ENCODE data around the gene MAPK1IP1L.
A peak's percentile ranks its signal among the peaks of the same experiment; 100 is the strongest.

Gene MAPK1IP1L

DNA sequence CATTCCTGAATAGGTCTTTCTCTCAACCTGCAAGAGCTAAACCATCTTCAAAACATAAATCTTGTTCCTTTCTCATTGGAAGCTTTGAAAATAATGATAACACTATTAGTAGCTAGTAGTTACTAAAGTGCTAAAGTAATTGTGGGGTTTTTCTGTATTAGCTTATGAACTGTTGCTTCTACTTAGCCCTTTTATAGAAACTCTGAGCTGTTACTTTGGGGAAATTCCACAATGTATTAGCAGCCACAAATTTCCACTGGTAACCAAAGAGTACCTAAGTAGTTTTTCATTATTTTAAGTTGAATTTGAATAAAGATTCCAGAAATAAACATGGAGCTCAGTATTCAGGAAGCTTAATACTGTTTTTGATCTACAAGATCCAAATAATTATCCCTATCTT, 6.4 kb upstream of the MAPK1IP1L start:
- TF ChIP-seq CTCF (conservative IDR thresholded peaks at IDR 0.05; ENCODE audit: low read depth, low read length), result no peak
- DNase-seq (ENCODE audit: low read depth), result no peak
- H3K4me3 ChIP-seq (ENCODE audit: low read depth, low read length), result no peak overlapping the region

DNA sequence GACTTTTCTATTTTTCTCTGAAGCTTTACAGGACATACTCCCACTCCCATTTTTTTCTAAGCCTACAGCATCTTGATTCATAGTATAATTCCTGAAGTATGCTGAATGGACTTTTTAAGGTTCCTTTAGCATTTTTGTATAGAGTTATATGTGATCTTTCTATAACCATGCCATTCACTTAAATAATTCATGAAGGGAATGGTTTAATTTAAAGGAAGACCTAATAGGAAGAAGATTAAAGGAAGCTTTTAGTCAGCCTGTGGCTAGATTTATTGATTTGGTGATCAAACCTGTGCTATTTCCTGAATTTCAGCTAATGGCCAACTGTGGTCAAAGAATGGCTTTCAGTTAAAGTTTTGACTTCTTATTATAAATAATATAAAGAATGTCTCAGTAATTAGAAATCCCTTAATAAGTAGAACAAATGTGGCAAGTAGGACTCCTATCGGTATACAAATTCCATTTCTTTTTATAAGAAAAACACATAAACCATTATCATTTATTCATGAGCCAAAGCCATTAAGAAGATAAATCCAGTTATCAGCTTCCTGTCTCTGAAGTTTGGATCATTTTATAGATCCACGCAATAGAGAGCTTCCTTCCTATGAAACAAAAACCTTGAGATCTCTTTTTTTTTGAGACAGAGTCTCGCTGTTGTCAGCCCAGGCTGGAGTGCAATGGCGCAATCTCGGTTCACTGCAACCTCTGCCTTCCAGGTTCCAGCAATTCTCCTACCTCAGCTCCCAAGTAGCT, 4.0 kb upstream of the MAPK1IP1L start:
- TF ChIP-seq CTCF (conservative IDR thresholded peaks at IDR 0.05; ENCODE audit: low read depth, low read length), result no peak
- no peak for DNase-seq (ENCODE audit: low read depth)
- no peak overlapping the region for H3K4me3 ChIP-seq (ENCODE audit: low read depth, low read length)

DNA sequence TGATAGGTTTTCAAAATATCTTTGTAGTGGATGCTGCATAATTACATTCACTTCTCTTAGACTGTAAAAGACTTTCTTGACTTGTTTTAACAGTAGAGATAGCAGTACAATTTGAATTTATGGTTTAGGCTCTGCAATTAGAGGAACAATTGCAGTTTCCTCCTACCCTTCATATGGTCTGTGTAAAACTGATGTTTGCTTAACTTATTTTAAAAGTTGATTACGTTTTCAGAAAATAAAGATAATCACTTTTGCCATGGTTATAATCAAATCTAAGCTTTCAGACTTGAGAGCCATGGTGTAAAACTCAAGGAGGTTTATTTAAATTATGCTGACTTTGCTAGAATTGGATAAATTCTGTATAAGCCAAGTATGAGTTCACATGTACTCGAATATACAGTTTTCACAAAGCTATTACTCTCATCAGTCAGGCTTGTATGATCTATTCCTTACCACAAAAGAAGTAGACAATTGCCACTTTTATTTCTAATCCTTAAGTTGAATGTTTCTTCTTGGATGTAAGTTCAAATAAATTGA, 2.5 kb upstream of the MAPK1IP1L start:
- no peak for TF ChIP-seq CTCF (conservative IDR thresholded peaks at IDR 0.05; ENCODE audit: low read depth, low read length)
- no peak overlapping the region for H3K4me3 ChIP-seq (ENCODE audit: low read depth, low read length)
- no peak for DNase-seq (ENCODE audit: low read depth)

- peak overlapping the region; percentile 57 for H3K4me3 ChIP-seq (ENCODE audit: low read depth, low read length)
- no peak for DNase-seq (ENCODE audit: low read depth)
- no peak for TF ChIP-seq CTCF (conservative IDR thresholded peaks at IDR 0.05; ENCODE audit: low read depth, low read length)
Measured at GRCh38 chr14:55051165-55051422, 353 bp upstream of the MAPK1IP1L start.

DNA sequence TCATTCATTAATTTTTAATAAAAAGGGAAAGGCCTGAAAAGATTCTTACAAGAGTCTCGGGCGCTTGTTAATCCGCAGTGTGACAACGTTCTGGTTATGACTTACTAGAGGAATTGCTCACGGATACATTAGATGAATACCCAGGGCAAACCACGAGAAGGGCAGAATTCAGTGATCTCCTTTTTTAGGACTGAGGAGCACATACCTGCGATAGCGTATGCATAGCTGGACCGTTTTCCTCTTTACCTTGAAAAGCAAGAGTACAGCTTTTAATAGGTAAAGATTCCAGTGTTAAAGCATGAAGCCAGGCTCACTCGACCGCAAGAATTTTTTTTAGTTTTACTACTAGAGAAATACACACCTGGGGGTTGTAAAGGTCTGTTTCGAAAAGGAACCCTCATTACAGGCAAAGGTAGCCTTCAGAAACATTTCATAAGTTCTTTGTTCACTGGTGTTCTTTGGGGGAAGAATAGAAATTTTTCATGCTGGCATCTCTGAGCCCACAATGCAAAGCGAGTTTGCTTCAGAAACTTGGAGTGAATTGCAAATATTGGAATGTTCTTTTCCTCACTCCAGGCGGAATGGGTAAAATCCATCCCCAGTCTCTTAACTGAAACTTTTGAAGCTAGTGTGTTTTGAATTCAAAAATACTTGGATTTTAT, 953 bp downstream of the MAPK1IP1L start:
- peak; percentile 47 for DNase-seq (ENCODE audit: low read depth)
- H3K4me3 ChIP-seq (ENCODE audit: low read depth, low read length), result peak overlapping the region; percentile 82
- TF ChIP-seq CTCF (conservative IDR thresholded peaks at IDR 0.05; ENCODE audit: low read depth, low read length), result no peak

DNA sequence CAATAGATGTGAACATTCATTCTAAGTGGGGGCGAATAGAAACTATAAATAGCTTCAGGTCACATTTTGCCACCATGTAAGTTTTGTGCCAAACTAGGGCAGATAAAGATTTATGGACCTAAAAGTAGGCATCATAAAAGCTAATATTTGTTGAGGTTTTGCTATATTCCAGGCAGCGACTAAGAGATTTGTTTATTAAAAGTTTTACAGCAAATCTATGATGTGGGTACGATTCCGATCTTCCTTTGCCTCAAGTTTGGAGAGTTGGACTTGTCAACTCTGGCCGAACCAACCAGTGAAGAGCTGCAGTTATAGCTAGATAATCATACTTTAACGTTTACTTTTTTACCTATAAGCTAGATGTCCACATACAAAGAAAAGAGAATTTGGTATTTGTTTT, 1.6 kb downstream of the MAPK1IP1L start:
- DNase-seq (ENCODE audit: low read depth), result no peak
- TF ChIP-seq CTCF (conservative IDR thresholded peaks at IDR 0.05; ENCODE audit: low read depth, low read length), result no peak
- H3K4me3 ChIP-seq (ENCODE audit: low read depth, low read length), result peak overlapping the region; percentile 82

DNA sequence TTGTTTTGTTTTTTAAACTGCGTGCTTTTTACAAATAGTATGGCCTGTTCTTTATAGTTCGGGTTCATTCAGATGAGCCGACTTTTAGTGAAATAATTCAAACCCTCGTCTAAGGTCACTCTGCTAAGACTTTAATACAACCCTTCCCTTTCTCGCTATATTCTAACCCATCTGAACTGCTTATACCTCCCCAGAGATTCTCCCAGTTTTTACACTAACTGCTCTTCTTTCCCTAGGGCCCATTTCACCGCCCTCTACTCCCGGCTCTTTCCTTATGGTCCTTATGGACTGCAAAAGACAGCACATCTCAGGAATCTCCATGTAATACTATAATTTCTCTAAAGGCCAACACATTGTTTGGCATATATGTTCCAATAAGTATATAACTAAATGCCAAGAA, 2.1 kb downstream of the MAPK1IP1L start:
- TF ChIP-seq CTCF (conservative IDR thresholded peaks at IDR 0.05; ENCODE audit: low read depth, low read length), result no peak
- H3K4me3 ChIP-seq (ENCODE audit: low read depth, low read length), result no peak overlapping the region
- no peak for DNase-seq (ENCODE audit: low read depth)

Measured in choroid plexus epithelial cell (primary cell).